Fibroblast of the aortic adventitia (primary cell): Measurements from ENCODE around the gene YWHAE. TPM values are rescaled to one million over a fixed set of nuclear protein-coding genes. Genes with fewer than 3 reads are reported as not detected.

Experiments
- DNase-seq: peaks from one replicate; pipeline ENCODE4 v3.0.0-alpha.2; 2010; ENCODE audit warnings: low read depth
- H3K4me3 ChIP-seq: 2 replicates; pipeline ENCODE4 v1.5.1; 2011; ENCODE audit warnings: low read depth, mild to moderate bottlenecking, control low read depth, low read length, moderate library complexity
- CTCF ChIP-seq: IDR thresholded peaks from 2 replicates; pipeline ENCODE4 v1.5.1; 2011; ENCODE audit warnings: mild to moderate bottlenecking, low read length, control low read depth, inconsistent platforms; ENCODE audit not compliant: insufficient read depth
- small RNA-seq: library from RNA; depleted of rRNA; stranded (forward); fragments of <200 nt; gene quantifications from one replicate; pipeline ENCODE3, GENCODE V24; 2012
- total RNA-seq: library from RNA; depleted of rRNA; stranded (reverse); fragments of >200 nt; gene quantifications from 2 replicates; pipeline ENCODE4 v1.2.3, GENCODE V29; 2012; ENCODE audit warnings: low replicate concordance

The YWHAE gene
- total RNA-seq, 1 donor = 628 TPM

DNA sequence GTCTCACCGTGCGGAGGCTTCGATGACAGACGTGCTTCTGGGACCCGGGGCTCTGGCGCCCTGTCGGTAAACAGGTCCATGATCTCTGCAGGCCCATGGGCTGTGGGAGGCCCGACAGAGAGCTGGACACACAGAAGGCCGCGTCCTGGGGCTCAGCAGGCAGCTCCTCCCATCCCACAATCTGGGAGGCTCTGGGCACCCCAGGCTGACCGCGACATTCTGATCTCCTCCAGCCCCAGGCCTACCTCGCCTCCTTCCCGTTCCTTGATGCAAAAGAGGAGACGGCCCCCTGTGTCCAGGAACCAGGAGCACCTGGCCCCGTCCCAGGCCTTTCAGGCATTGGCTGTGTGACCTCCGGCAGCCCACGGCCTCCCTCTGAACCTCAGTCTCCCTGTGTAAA lies 97.3 kb downstream of the YWHAE start:
- DNase-seq = no peak
- no peak overlapping the region for H3K4me3 ChIP-seq
- no peak for TF ChIP-seq CTCF

- DNase-seq = no peak
- H3K4me3 ChIP-seq = no peak overlapping the region
- no peak for TF ChIP-seq CTCF
These were observed 98.5 kb downstream of the YWHAE start for GRCh38 chr17:1301546-1301945.

DNA sequence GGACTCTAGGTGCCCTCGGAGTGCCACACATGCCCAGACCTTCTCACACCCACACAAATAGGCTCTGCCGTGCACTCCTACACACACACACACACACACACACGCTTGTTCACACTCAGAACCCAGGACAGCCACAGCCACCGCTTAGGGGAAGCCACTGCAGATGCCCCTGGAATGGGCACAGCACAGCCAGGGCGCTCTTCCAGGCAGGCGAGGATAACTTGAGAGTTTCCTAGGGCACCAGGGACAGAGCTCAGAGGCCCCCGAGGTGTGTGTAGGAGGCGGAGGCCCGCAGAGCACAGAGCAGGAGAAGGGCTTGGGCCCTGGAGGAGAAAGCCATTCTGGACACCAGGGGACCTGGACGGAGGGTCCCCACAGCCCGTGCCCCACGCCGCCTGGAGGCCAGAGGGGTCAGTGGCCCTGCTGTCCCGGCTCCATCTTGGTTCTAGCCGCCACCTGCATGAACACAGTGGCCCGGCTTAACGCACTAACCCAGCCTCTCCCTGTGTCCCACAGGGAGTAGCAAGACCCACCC lies 99.6 kb downstream of the YWHAE start:
- DNase-seq = no peak
- no peak overlapping the region for H3K4me3 ChIP-seq
- TF ChIP-seq CTCF = no peak

GRCh38 chr17:1299552-1300370 lies 100.3 kb downstream of the YWHAE start:
- DNase-seq = no peak
- H3K4me3 ChIP-seq = no peak overlapping the region
- TF ChIP-seq CTCF = no peak

GRCh38 chr17:1298606-1299005 lies 101.4 kb downstream of the YWHAE start:
- DNase-seq = no peak
- H3K4me3 ChIP-seq = no peak overlapping the region
- no peak for TF ChIP-seq CTCF

Small RNA genes within 50 kb of the gene (small RNA-seq; reads per million reads assigned to genes)
- 0.25 reads per million for gene AC032044.2

Other genes starting within 250 kb of the YWHAE start
- 76.8 and 83.1 TPM in 2 replicates for gene ABR, start 220.2 kb downstream of the YWHAE start, total RNA-seq
- gene BHLHA9, start 129.8 kb downstream of the YWHAE start, total RNA-seq = not detected in 2 replicates
- not detected in 2 replicates for gene TRARG1, start 120.6 kb downstream of the YWHAE start, total RNA-seq
- gene CRK, start 56.0 kb upstream of the YWHAE start, total RNA-seq = 70.0 and 106 TPM in 2 replicates
- gene MYO1C, start 92.5 kb upstream of the YWHAE start, total RNA-seq = 127 and 139 TPM in 2 replicates
- gene INPP5K, start 116.4 kb upstream of the YWHAE start, total RNA-seq = 13.2 and 27.3 TPM in 2 replicates
- 28.4 and 33.3 TPM in 2 replicates for gene PITPNA, start 162.6 kb upstream of the YWHAE start, total RNA-seq
- gene SLC43A2, start 228.6 kb upstream of the YWHAE start, total RNA-seq = 3.0 and 9.3 TPM in 2 replicates
- 0.90 and 1.3 TPM in 2 replicates for gene SCARF1, start 245.5 kb upstream of the YWHAE start, total RNA-seq
- 9.7 and 10.7 TPM in 2 replicates for gene RILP, start 249.6 kb upstream of the YWHAE start, total RNA-seq